GM19438 (cell line): Measurements from ENCODE around the gene CNFN.

ENCODE experiments used
- ATAC-seq: cut with Tn5 transposase; IDR thresholded peaks from one replicate; pipeline ENCODE4 v1.9.1; 2021; ENCODE audit warnings: low read depth; ENCODE audit not compliant: unreplicated experiment

CNFN gene, protein sequence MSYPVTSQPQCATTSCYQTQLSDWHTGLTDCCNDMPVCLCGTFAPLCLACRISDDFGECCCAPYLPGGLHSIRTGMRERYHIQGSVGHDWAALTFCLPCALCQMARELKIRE

DNA sequence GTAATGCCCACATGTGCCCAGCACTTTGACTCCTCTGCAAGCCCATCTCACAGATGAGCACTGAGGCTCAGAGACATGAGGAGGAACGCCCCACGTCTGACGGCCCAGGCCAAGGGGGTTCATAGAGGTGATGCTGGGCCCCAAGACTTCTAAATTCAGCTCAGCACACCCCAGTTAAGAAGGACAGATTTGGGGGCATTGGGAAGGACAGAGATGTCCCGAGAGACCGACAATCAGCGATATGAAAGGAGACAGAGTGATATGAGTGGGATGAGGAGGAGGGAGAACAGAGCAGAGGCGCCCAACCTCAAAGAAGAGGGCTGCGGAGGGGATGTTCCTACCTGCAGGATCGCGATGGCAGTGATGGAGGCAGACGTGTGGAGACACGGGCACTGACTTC is at the start of gene CNFN:
CNFN (minus strand) TSS at position 399 of the 400 bp plus-strand sequence. CDS start 1,260 bp downstream, outside the sequence.
- ATAC-seq = no peak

DNA sequence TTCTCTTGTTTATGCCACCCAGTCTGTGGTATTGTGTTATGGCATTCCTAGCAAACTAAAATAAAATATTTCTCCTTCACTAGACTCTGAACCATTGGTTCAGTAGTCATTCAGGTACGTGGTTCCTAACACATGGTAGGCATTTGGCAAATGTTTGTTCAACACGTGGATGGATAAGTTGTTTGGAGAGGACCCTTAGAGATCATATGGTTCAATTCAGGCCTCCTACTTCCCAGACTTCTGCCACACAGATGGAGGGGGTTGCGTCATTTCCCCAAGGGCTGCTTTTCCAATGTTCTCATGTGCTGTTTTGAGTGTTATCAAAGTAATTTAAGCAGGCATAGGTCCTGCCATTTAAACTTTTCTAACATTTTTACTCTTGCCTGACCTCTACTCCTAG is 45.9 kb upstream of the CNFN start:
- ATAC-seq = no peak

DNA sequence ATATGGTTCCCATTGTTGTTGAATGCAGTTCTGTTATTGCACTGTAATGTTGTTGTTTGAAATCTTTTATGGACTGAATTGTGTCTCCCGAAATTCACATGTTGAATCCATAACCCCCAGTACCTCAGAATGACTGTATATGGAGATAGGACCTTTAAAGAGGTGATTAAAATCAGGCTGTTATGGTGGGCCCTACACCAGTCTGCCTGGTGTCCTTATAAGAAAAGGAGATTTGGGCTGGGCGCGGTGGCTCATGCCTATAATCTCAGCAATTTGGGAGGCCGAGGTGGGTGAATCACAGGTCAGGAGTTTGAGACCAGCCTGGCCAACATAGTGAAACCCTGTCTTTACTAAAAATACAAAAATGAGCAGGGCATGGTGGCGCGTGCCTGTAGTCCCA is 45.2 kb upstream of the CNFN start:
- ATAC-seq = no peak

DNA sequence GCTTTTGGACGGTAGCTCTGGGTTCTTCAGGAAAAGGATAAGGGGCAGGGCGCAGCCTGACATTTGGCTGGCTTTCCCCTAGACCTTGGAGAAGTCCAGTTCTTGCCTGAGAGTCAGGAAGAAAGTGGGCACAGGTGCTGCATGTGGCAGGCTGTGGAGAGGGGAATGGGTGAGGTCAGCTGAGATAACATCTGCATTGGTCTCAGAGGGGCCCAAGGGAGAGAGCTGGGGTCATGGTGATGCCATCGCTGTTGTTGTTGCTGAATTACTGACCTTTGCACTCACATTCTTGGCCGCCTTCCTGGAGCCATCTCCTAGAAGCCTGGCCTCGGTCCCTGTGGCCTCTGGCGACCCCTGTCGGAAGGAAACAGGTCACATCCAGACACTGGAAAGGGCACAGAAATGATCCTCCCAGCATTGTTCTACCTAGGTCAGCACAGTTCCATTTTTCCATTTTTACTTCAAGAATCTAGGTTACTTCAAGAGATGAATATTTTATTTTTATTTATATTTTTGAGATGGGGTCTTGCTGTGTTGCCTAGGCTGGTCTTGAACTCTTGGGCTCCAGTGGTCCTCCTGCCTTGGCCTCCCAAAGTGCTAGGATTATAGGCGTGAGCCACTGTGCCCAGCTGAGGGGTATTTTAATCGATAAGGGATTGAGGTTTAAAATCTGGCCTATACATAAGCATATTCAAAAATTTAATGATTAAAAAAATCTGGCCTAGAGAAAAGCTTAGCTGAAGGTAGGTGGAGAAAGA is 43.6 kb upstream of the CNFN start:
- ATAC-seq = no peak

- ATAC-seq = no peak
These were observed 41.4 kb upstream of the CNFN start for GRCh38 chr19:42431486-42431885.

- ATAC-seq = no peak
These were observed 38.6 kb upstream of the CNFN start for GRCh38 chr19:42428676-42429075.

DNA sequence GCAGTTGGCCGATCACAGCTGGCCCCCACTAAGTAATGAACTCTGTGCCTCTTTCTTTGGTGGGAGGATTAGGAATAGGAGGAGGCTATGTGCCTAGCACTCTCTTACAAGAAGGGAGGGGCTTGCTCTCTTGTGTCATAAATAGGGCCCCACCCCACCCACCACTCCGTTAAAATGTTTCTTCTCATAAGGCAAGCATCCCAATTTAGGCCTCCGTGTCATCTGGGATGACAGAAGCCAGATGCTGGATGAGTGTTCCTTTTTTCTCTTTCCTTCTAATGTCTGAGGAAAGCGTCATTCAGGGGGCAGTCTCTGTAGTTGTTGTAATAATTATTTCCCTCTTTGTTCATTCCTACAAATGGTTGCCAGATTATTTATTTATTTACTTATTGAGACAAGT is 37.2 kb upstream of the CNFN start, which contains the start of gene LIPE:
LIPE (minus strand) TSS at position 76 of the 400 bp plus-strand sequence. CDS start 239 bp downstream, outside the sequence.
- ATAC-seq = no peak

DNA sequence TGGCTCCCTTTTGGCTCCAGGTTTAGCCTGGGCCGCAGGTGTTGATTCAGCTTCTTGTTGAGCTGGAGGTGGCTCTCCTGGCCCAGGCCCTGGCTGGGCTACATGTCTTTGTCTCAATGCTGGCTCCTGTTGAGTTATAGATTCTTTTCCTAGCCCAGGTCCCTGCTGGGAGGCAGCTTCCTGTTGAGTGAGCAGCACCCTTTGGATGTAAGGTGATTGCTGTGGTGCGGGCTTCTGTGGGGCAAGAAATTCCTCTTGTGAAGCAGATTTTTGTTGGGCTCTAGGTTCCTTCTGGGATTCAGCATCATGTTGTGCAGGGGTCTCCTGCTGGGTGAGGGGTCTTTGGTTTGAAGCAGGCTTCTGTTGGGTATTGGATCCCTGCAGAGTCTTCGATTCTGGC is 36.5 kb upstream of the CNFN start:
- no peak for ATAC-seq

GRCh38 chr19:42424712-42425131 is 34.6 kb upstream of the CNFN start:
- ATAC-seq = no peak

DNA sequence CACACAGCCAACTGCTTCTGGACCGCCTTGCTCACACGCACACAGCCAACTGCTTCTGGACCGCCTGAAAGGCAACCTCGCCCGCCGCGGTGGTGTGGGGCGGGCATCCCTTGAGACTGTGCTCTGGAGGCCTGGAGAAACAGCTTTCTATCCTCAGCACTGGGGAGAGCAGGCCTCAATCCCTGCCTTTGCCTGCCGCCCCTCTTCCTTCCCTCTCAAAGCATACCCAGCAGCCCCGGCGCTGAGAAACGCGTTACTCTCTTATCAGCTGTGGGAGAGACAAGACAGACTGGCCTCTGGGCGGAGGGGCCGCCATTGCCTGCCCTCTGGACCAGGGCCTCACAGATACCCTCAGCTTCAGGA is 34.2 kb upstream of the CNFN start:
- no peak for ATAC-seq

GRCh38 chr19:42423462-42424344 is 33.6 kb upstream of the CNFN start:
- peak; percentile 88 for ATAC-seq

DNA sequence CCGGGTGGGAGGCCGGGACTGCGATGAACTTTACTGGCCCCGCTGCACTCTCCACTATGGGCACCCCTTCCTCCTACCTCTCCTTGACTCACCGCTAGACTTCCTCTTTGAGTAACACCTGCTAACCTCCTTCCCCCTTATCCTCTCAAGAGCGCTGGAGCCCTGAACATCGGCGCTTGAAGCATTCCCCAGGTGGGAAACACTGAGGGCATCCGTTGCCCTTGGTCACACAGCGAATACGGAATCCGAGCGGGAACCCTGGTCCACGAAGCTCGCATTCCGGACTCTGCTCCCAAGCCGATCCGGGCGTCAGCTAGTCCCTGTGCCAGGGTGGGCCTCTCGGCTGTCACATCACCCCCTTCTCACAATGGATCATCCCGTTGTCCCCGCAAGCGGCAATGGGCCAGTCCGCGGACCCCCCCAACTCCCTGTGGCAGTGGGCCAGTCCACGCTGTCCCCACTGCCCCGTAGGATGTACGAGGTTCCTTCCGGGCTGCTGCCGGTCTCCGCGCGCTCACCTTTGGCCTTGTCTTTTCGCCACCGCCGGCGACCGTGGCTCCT is 32.9 kb upstream of the CNFN start:
- ATAC-seq = peak; percentile 27

- peak; percentile 1 for ATAC-seq
These were observed 32.2 kb upstream of the CNFN start for GRCh38 chr19:42422092-42422900.

DNA sequence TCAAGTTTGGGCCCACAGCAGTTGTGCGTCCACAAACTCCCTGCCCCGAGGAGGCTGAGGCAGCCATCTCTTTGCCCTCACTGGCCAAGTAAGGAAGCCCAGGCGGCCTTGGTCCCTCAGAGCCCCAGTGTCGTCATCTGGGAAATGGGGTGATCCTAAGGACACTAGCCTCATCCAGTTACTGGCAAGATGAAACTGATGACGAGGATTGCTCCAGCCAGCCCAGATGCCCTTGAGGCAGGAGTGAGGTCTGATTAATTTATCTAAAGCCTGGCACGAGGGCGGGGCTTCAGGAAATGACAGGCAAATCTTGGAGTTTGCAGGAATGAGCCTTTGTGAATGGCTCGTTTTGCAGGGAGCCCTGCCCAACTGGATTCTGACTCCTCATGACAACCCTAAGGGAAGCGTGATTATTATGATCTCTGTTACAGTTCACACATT is 31.5 kb upstream of the CNFN start:
- no peak for ATAC-seq

DNA sequence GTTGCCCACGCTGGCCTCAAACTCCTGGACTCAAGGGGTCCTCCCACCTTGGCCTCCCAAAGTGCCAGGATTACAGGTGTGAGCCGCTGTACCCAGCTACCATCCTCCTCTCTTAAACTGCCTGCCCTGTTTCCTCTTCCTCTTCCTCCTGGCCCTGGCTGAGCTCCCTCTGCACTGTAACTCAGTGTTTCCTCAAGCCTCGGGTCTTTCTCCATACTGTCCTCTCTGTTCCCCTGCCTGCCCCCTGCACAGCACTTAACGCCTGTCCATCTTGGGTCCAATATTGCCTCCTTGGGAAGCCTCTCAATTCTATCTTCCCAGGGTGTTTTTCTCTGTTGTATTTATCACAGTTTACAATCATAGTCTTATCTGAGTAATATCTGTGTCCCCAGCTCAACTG is 31.0 kb upstream of the CNFN start:
- no peak for ATAC-seq

DNA sequence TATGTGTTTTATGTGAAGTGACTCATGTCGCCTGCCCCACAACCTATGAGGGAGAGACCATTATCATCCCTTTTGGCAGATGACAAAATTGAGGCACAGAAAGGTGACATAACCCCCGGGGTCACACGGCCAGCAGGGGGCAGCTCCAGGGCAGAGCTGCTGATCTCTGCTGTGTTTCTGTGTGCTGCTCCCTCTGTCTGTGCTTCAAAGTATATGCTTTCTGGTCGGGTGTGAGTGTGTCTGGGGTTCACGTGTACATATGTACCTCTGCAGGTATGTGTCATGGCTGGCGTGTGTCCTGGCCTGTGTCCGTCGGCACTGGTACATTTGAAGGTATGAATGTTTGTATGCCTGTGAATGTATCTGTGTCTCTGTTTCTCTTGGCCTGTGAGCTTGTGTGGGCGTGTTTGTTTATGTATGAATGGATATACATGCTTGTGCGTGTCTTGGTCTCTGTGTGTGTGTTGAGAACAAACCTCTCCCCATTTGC is 30.0 kb upstream of the CNFN start:
- ATAC-seq = no peak

DNA sequence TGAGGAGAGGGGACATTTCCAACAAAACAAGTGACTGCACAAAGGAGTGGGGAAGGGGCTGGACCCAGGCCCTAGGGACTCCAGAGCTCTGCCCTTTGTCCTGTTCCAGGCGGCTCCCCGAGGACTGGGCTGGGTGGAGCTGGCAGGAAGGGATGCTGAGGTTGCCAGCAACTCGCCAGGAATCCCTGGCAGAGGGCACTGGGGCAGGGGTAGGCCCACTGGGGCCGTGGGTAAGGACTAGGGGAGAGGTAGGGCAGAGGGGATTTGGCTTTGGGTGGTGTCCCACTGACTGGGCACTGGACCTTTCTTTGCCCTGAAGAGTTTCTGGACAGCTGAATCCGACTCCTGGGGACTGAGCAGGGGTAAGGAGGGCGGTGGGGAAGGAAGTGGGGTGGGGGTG is 29.2 kb upstream of the CNFN start:
- no peak for ATAC-seq

DNA sequence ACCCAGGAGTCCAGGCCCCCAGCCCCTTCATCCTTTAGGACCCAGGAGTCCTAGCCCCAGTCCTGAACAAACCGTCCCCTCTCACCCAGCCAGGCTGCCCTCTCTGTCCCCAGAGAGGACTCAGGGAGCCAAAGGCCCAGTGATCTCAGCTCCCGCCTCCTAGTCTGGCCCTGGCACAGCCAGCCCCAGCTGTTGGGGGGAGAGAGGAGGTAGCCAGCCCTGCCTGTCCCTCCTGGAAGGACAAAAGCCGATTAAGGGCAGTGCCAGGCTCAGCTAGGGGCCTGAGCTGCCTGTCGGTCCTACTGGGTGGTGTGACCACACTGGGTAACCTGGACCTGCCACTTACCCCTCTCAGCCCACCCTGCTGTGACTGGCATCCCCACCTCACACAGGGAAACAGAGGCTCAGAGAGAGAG is 22.6 kb upstream of the CNFN start:
- ATAC-seq = no peak

DNA sequence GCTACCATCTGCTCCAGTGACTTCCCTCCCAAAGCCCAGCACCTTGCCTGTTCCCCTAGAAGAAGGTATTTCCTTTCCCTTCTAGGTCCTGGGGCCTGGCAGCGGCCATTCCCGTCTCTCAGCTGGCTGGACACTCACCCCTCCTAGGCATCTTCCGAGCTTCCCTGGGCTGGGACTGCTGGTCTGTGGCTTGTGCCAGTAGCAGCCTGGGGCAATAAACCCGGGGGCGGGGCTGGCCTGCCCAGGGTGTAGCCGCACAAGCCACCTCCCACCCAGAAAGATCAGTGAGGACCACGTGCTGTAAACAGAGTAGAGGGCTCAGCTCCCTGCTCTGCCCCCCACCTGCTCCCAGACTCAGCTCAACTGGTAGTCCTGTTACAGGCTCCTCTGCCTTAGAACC is 22.1 kb upstream of the CNFN start:
- no peak for ATAC-seq

- no peak for ATAC-seq
These were observed 21.6 kb upstream of the CNFN start for GRCh38 chr19:42411581-42412178.
